Liver (tissue), 9 donors: Measurements from ENCODE around the gene TNFAIP8. TPM values are rescaled to one million over a fixed set of nuclear protein-coding genes. Genes with fewer than 3 reads are reported as not detected.

Source experiments
- DNase-seq: peaks from one replicate; pipeline ENCODE4 v3.0.0-alpha.2; 2017; ENCODE audit warnings: low spot score
- H3K27ac ChIP-seq, 2 donors: one replicate each; pipeline ENCODE4 v1.7.0; 2013; ENCODE audit warnings: inconsistent platforms in 2 of 2, low read length in 2 of 2, control low read depth in 1 of 2, low read depth in 1 of 2, mild to moderate bottlenecking in 1 of 2
- H3K27me3 ChIP-seq, 4 donors: one replicate each; pipeline versions ENCODE4 v1.6.1 to v1.7.0; 2013; ENCODE audit warnings: low read length in 3 of 4, inconsistent platforms in 1 of 4, mild to moderate bottlenecking in 1 of 4, moderate library complexity in 1 of 4; ENCODE audit not compliant: control insufficient read depth in 4 of 4, insufficient read depth in 4 of 4
- H3K36me3 ChIP-seq, 4 donors: one replicate each; pipeline versions ENCODE4 v1.6.1 to v1.7.0; 2013; ENCODE audit warnings: low read length in 3 of 4, mild to moderate bottlenecking in 3 of 4, low read depth in 1 of 4, moderate library complexity in 1 of 4; ENCODE audit not compliant: control insufficient read depth in 4 of 4, insufficient read depth in 3 of 4
- H3K4me1 ChIP-seq, 4 donors: one replicate each; pipeline versions ENCODE4 v1.6.1 to v1.7.0; 2013; ENCODE audit warnings: low read length in 3 of 4, mild to moderate bottlenecking in 3 of 4, moderate library complexity in 1 of 4; ENCODE audit not compliant: control insufficient read depth in 4 of 4, insufficient read depth in 4 of 4
- H3K4me3 ChIP-seq, 3 donors: one replicate each; pipeline versions ENCODE4 v1.6.1 to v1.7.0; 2013; ENCODE audit warnings: low read length in 3 of 3, control low read depth in 1 of 3, low read depth in 1 of 3, mild to moderate bottlenecking in 1 of 3
- H3K9ac ChIP-seq, 2 donors: one replicate each; pipeline ENCODE4 v1.7.0; 2013; ENCODE audit warnings: low read length in 2 of 2, mild to moderate bottlenecking in 2 of 2, moderate library complexity in 2 of 2, control low read depth in 1 of 2, low read depth in 1 of 2
- H3K9me3 ChIP-seq, 4 donors: one replicate each; pipeline versions ENCODE4 v1.6.1 to v1.7.0; 2013; ENCODE audit warnings: low read length in 3 of 4; ENCODE audit not compliant: control insufficient read depth in 4 of 4
- ATF3 ChIP-seq: IDR thresholded peaks from 2 replicates; pipeline ENCODE4 v1.6.1; 2016; ENCODE audit warnings: antibody characterized with exemption
- CTCF ChIP-seq: fragments of 150-350 bp; IDR thresholded peaks from 2 replicates; pipeline ENCODE4 v1.5.1; 2017; ENCODE audit warnings: improper control_type of control experiment, low read depth, low read length; ENCODE audit not compliant: missing input control
- EGR1 ChIP-seq, 2 donors: IDR thresholded peaks; 2 replicates each; pipeline ENCODE4 v1.6.1; 2016 to 2018; ENCODE audit warnings: antibody characterized with exemption in 2 of 2, low read depth in 2 of 2
- FOXA1 ChIP-seq: IDR thresholded peaks from 2 replicates; pipeline ENCODE4 v1.6.1; 2016; ENCODE audit warnings: antibody characterized with exemption
- FOXA2 ChIP-seq: IDR thresholded peaks from 2 replicates; pipeline ENCODE4 v1.6.1; 2016; ENCODE audit warnings: antibody characterized with exemption
- GABPA ChIP-seq, 2 donors: IDR thresholded peaks in 1 of 2; conservative IDR thresholded peaks in 1 of 2; 2 replicates each; pipeline ENCODE4 v1.6.1; 2016; ENCODE audit warnings: antibody characterized with exemption in 2 of 2, mild to moderate bottlenecking in 1 of 2, moderate library complexity in 1 of 2
- HNF4A ChIP-seq, 2 donors: conservative IDR thresholded peaks; 2 replicates each; pipeline ENCODE4 v1.6.1; 2016; ENCODE audit warnings: antibody characterized with exemption in 2 of 2, mild to moderate bottlenecking in 2 of 2
- HNF4G ChIP-seq: IDR thresholded peaks from 2 replicates; pipeline ENCODE4 v1.6.1; 2016; ENCODE audit warnings: antibody characterized with exemption
- JUND ChIP-seq, 2 donors: IDR thresholded peaks; 2 replicates each; pipeline ENCODE4 v1.6.1; 2016; ENCODE audit warnings: antibody characterized with exemption in 2 of 2
- NR2F2 ChIP-seq: IDR thresholded peaks from 2 replicates; pipeline ENCODE4 v1.6.1; 2016; ENCODE audit warnings: antibody characterized with exemption
- RAD21 ChIP-seq, 2 donors: IDR thresholded peaks; 2 replicates each; pipeline ENCODE4 v1.6.1; 2016; ENCODE audit warnings: antibody characterized with exemption in 2 of 2, mild to moderate bottlenecking in 2 of 2
- RXRA ChIP-seq, 2 donors: IDR thresholded peaks; 2 replicates each; pipeline ENCODE4 v1.6.1; 2017 to 2018; ENCODE audit warnings: antibody characterized with exemption in 2 of 2, mild to moderate bottlenecking in 1 of 2
- SP1 ChIP-seq: IDR thresholded peaks from 2 replicates; pipeline ENCODE4 v1.6.1; 2018; ENCODE audit warnings: antibody characterized with exemption, mild to moderate bottlenecking
- TAF1 ChIP-seq: conservative IDR thresholded peaks from 2 replicates; pipeline ENCODE4 v1.6.1; 2016; ENCODE audit warnings: antibody characterized with exemption, mild to moderate bottlenecking
- YY1 ChIP-seq: IDR thresholded peaks from 2 replicates; pipeline ENCODE4 v1.6.1; 2016; ENCODE audit warnings: antibody characterized with exemption, mild to moderate bottlenecking
- ZBTB33 ChIP-seq: IDR thresholded peaks from 2 replicates; pipeline ENCODE4 v1.6.1; 2016; ENCODE audit warnings: antibody characterized with exemption
- WGBS: extraction: QIAGEN DNeasy Blood & Tissue Kit; methylation state at CpG from one replicate; pipeline ENCODE4 v1.1.7; 2013; 5-methylcytosine and 5-hydroxymethylcytosine counted together
- polyA plus RNA-seq, 2 donors: library from polyadenylated mRNA; stranded (reverse) in 1 of 2; unstranded in 1 of 2; fragments of 200-250 nt in 1 of 2; fragments of >200 nt in 1 of 2; fragmentation: Nextera tagmentation in 1 of 2; extraction: Ambion mirVana in 1 of 2; gene quantifications; one replicate each; pipeline versions ENCODE4 v1.2.1 to v1.2.3, GENCODE V29; 2013 to 2015
- total RNA-seq, 2 donors: library from RNA; depleted of rRNA; stranded (reverse); fragments of >200 nt; gene quantifications; one replicate each; pipeline ENCODE4 v1.2.3, GENCODE V29; 2014
- TF ChIP-seq, protein P1 (sequence below): IDR thresholded peaks from 2 replicates; pipeline ENCODE4 v1.6.1; 2016; ENCODE audit warnings: antibody characterized with exemption, mild to moderate bottlenecking
- TF ChIP-seq, protein P2 (sequence below): IDR thresholded peaks from 2 replicates; pipeline ENCODE4 v1.6.1; 2016; ENCODE audit warnings: antibody characterized with exemption
- donor health status: healthy.
- donor health status: healthy.
- donor health status: healthy.
- donor health status: healthy.
- donor health status: healthy.

Gene TNFAIP8
- total and polyA plus RNA-seq, 4 donors, result 2.6 to 28.6 (median 4.4) TPM

DNA sequence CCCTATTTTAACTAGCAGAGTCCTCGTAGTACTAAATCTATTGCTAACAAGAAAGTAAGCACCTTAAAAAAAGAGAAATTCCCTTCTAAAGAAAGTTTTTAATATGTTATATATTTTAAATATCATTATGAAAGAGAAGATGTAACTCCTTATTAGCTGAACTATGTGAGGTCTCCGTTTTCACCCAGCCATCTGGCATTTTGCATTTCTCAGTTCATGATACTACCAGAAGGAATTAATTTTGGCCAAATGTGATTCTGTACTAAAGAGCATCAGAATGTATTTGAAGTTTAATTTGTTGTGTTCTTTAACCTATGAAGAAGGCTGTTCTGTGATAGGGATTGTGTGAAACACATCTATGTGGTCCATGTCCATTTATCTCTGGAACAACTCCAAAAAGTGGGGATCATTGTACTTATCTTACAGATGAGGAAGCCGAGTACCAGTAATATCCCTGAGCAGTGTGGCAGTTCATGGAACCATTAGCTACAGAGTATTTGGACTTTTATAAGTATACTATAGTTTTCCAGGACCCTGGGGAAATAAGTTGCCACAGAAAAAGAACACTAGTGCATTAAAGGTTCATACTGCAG is 29.8 kb downstream of the TNFAIP8 start:
- Histone ChIP-seq H3K27me3 (no peaks in the 10 kb centered on the region), H3K4me3 (no peak overlapping the region), H3K9me3 (no peaks in the 10 kb centered on the region), H3K4me1 (peaks cover 4 to 10% (median 7%) of the 10 kb centered on the region in 4 donors), H3K9ac (no peak overlapping the region), H3K27ac (no peak overlapping the region), H3K36me3 (no peaks in the 10 kb centered on the region)
- DNase-seq, result no peak
- 88% methylated on average over 3 of the region's 3 CpGs for whole genome bisulfite sequencing
- TF ChIP-seq ZBTB33 (no peak), NR2F2 (no peak), SP1 (no peak), ATF3 (no peak), RXRA (IDR thresholded peaks at IDR 0.05) (no peak), FOXA1 (no peak), RAD21 (IDR thresholded peaks at IDR 0.05) (no peak), TAF1 (no peak), FOXA2 (no peak), JUND (IDR thresholded peaks at IDR 0.05) (no peak), HNF4G (no peak), CTCF (no peak), YY1 (no peak), EGR1 (IDR thresholded peaks at IDR 0.05; ENCODE audit: low read depth in 2 of 2) (no peak), GABPA (IDR thresholded peaks at IDR 0.05 in 1 of 2, conservative IDR thresholded peaks at IDR 0.05 in 1 of 2) (no peak), HNF4A (conservative IDR thresholded peaks at IDR 0.05) (no peak)
- TF ChIP-seq, protein P1, sequence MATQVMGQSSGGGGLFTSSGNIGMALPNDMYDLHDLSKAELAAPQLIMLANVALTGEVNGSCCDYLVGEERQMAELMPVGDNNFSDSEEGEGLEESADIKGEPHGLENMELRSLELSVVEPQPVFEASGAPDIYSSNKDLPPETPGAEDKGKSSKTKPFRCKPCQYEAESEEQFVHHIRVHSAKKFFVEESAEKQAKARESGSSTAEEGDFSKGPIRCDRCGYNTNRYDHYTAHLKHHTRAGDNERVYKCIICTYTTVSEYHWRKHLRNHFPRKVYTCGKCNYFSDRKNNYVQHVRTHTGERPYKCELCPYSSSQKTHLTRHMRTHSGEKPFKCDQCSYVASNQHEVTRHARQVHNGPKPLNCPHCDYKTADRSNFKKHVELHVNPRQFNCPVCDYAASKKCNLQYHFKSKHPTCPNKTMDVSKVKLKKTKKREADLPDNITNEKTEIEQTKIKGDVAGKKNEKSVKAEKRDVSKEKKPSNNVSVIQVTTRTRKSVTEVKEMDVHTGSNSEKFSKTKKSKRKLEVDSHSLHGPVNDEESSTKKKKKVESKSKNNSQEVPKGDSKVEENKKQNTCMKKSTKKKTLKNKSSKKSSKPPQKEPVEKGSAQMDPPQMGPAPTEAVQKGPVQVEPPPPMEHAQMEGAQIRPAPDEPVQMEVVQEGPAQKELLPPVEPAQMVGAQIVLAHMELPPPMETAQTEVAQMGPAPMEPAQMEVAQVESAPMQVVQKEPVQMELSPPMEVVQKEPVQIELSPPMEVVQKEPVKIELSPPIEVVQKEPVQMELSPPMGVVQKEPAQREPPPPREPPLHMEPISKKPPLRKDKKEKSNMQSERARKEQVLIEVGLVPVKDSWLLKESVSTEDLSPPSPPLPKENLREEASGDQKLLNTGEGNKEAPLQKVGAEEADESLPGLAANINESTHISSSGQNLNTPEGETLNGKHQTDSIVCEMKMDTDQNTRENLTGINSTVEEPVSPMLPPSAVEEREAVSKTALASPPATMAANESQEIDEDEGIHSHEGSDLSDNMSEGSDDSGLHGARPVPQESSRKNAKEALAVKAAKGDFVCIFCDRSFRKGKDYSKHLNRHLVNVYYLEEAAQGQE, result no peak
- TF ChIP-seq, protein P2, sequence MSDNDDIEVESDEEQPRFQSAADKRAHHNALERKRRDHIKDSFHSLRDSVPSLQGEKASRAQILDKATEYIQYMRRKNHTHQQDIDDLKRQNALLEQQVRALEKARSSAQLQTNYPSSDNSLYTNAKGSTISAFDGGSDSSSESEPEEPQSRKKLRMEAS, result no peak
